K562 (cell line): ENCODE results near the gene PLAC1.

Source experiments
- DIDO1 ChIP-seq: fragments of 450-650 bp; IDR thresholded peaks from 2 replicates; pipeline ENCODE4 v1.6.1; 2016; ENCODE audit warnings: low read depth, missing biosample characterization, missing genetic modification characterization
- E2F6 ChIP-seq, 2 experiments: IDR thresholded peaks; 2 replicates each; pipeline ENCODE4 v1.6.1; 2011; ENCODE audit warnings: borderline replicate concordance in 1 of 2, control low read depth in 1 of 2, low read depth in 1 of 2, low read length in 1 of 2, mild to moderate bottlenecking in 1 of 2, mixed read lengths in 1 of 2, moderate library complexity in 1 of 2; ENCODE audit not compliant: insufficient read depth in 1 of 2, insufficient read length in 1 of 2, poor library complexity in 1 of 2, severe bottlenecking in 1 of 2; ENCODE audit errors: extremely low read depth in 1 of 2
- GABPB1 ChIP-seq: sonication (generic); formaldehyde crosslinking; IDR thresholded peaks from 2 replicates; pipeline ENCODE4 v1.8.0; 2022; ENCODE audit warnings: mild to moderate bottlenecking, missing genetic modification reagents
- HBP1 ChIP-seq: fragments of 450-650 bp; formaldehyde crosslinking; IDR thresholded peaks from 2 replicates; pipeline ENCODE4 v1.4.0; 2022; ENCODE audit warnings: missing genetic modification characterization
- HNRNPUL1 ChIP-seq: fragments of 200-400 bp; formaldehyde crosslinking; IDR thresholded peaks from 2 replicates; pipeline ENCODE4 v1.6.1; 2017; ENCODE audit warnings: low read length
- NFATC3 ChIP-seq: fragments of 450-650 bp; IDR thresholded peaks from 2 replicates; pipeline ENCODE4 v1.6.1; 2017; ENCODE audit warnings: mild to moderate bottlenecking
- POLR2AphosphoS2 ChIP-seq: IDR thresholded peaks from 2 replicates; pipeline ENCODE4 v1.6.1; 2012; ENCODE audit warnings: low read length, improper control_type of control experiment
- TF ChIP-seq, protein P1 (sequence below), 3 experiments: IDR thresholded peaks in 2 of 3; conservative IDR thresholded peaks in 1 of 3; 2 replicates each; pipeline ENCODE4 v1.5.1; 2011 to 2012; ENCODE audit warnings: low read length in 3 of 3, mild to moderate bottlenecking in 3 of 3, control low read depth in 2 of 3, improper control_type of control experiment in 1 of 3, inconsistent platforms in 1 of 3, low read depth in 1 of 3, mixed read lengths in 1 of 3, moderate library complexity in 1 of 3; ENCODE audit not compliant: insufficient read depth in 2 of 3
- TF ChIP-seq, protein P2 (sequence below): sonication (generic); formaldehyde crosslinking; IDR thresholded peaks from 2 replicates; pipeline ENCODE4 v1.8.0; 2023; ENCODE audit warnings: mild to moderate bottlenecking, missing genetic modification reagents
- TF ChIP-seq, protein P3 (sequence below): sonication (generic); formaldehyde crosslinking; IDR thresholded peaks from 2 replicates; pipeline ENCODE4 v1.8.1; 2023; ENCODE audit warnings: mild to moderate bottlenecking, missing genetic modification reagents

DNA sequence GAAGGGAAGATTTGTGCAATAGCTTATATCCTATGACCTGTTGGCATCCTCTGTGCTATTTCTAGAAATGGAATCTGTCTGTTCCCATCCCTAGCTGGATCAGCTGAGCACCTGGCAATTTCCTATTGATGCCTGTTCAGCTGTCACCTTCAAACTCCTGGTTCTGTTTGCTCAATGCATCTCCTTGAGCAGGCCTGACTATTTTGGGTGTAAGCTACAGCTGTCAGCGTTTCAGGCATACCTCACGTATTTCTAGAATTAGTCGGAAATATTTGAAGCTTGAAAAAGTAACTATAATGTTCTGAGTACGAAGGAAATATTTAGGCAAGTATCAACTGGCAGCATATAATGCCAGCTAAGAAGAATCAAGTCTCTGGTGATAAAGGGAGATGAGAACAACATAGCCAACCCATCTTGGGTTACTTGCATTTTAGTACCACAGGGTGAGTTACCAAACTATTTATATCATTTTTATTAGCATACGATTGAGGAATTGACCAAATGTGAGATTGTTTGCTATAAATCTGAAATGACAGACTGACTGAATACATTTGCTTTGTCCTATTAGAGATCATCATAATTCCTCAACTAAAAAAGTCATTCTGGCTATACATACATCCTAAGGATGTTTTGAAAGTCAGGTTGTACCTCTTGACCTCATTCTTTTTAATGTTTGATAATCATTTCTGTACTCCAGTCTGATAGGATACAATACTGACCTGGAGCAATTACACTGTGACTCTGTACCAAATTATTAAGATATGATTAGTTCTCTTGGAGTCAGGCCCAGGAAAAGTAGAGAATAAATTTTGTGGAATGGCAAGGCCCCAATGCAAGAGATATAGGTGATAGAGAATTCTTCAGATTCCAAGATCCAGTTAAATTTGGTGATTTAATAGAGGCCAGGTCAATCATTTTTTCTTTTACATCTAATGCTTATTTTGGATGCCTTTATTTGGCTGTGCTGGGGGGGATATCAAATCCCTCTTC is 36.4 kb upstream of the PLAC1 start:
- TF ChIP-seq E2F6 (IDR thresholded peaks at IDR 0.05; ENCODE audit: borderline replicate concordance in 1 of 2, extremely low read depth in 1 of 2, insufficient read depth in 1 of 2, insufficient read length in 1 of 2, low read depth in 1 of 2, low read length in 1 of 2, poor library complexity in 1 of 2, severe bottlenecking in 1 of 2) = no peak
- TF ChIP-seq, protein P1, sequence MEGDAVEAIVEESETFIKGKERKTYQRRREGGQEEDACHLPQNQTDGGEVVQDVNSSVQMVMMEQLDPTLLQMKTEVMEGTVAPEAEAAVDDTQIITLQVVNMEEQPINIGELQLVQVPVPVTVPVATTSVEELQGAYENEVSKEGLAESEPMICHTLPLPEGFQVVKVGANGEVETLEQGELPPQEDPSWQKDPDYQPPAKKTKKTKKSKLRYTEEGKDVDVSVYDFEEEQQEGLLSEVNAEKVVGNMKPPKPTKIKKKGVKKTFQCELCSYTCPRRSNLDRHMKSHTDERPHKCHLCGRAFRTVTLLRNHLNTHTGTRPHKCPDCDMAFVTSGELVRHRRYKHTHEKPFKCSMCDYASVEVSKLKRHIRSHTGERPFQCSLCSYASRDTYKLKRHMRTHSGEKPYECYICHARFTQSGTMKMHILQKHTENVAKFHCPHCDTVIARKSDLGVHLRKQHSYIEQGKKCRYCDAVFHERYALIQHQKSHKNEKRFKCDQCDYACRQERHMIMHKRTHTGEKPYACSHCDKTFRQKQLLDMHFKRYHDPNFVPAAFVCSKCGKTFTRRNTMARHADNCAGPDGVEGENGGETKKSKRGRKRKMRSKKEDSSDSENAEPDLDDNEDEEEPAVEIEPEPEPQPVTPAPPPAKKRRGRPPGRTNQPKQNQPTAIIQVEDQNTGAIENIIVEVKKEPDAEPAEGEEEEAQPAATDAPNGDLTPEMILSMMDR (IDR thresholded peaks at IDR 0.05 in 2 of 3, conservative IDR thresholded peaks at IDR 0.05 in 1 of 3; ENCODE audit: insufficient read depth in 2 of 3, low read depth in 1 of 3, low read length in 3 of 3) = no peak
- TF ChIP-seq NFATC3 = no peak
- TF ChIP-seq HNRNPUL1 = no peak
- no peak for TF ChIP-seq GABPB1 (CRISPR knock-in tag)
- no peak for TF ChIP-seq DIDO1 (tag)
- TF ChIP-seq POLR2AphosphoS2 = no peak
- TF ChIP-seq, protein P2, sequence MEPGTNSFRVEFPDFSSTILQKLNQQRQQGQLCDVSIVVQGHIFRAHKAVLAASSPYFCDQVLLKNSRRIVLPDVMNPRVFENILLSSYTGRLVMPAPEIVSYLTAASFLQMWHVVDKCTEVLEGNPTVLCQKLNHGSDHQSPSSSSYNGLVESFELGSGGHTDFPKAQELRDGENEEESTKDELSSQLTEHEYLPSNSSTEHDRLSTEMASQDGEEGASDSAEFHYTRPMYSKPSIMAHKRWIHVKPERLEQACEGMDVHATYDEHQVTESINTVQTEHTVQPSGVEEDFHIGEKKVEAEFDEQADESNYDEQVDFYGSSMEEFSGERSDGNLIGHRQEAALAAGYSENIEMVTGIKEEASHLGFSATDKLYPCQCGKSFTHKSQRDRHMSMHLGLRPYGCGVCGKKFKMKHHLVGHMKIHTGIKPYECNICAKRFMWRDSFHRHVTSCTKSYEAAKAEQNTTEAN = no peak
- no peak for TF ChIP-seq HBP1 (CRISPR knock-in tag)
- TF ChIP-seq, protein P3, sequence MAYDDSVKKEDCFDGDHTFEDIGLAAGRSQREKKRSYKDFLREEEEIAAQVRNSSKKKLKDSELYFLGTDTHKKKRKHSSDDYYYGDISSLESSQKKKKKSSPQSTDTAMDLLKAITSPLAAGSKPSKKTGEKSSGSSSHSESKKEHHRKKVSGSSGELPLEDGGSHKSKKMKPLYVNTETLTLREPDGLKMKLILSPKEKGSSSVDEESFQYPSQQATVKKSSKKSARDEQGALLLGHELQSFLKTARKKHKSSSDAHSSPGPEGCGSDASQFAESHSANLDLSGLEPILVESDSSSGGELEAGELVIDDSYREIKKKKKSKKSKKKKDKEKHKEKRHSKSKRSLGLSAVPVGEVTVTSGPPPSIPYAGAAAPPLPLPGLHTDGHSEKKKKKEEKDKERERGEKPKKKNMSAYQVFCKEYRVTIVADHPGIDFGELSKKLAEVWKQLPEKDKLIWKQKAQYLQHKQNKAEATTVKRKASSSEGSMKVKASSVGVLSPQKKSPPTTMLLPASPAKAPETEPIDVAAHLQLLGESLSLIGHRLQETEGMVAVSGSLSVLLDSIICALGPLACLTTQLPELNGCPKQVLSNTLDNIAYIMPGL (CRISPR knock-in tag) = no peak
